HEK293T (cell line): ENCODE results near the gene PROK2.

Experiments used
- BHLHE40 ChIP-seq: fragments of 450-650 bp; IDR thresholded peaks from 2 replicates; pipeline ENCODE4 v1.6.1; 2016; ENCODE audit warnings: mild to moderate bottlenecking, moderate library complexity, borderline replicate concordance
- ELF4 ChIP-seq: fragments of 450-650 bp; IDR thresholded peaks from 2 replicates; pipeline ENCODE4 v1.6.1; 2017; ENCODE audit warnings: antibody characterized with exemption
- FOXK2 ChIP-seq: fragments of 450-650 bp; IDR thresholded peaks from 2 replicates; pipeline ENCODE4 v1.6.1; 2016; ENCODE audit warnings: mild to moderate bottlenecking
- SP1 ChIP-seq: fragments of 450-650 bp; IDR thresholded peaks from 2 replicates; pipeline ENCODE4 v1.6.1; 2017

DNA sequence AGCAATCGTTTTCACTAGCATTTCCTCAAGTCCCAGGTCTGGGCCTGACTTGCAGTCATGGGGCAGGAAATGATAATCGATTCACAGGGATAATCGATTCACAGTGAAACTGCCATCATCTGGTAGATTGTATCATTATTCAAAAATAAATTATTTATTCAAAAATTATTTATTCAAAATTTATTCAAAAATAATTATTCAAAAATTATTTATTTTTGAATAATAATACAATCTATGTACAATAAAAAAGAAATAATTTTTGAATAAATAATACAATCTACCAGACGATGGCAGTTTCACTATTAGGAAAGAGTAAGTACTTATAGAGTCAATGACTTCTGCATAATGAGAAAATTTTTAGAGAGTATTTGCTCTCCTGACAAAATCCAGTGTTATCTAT, 28.1 kb upstream of the PROK2 start:
- TF ChIP-seq BHLHE40, result no peak
- no peak for TF ChIP-seq ELF4
- no peak for TF ChIP-seq FOXK2
- no peak for TF ChIP-seq SP1
